Tibial nerve (tissue), 3 donors: ENCODE data around the gene LGALS9.

Source experiments
- CTCF ChIP-seq, 5 experiments: fragments of 200-600 bp in 3 of 5; fragments of 450-650 bp in 2 of 5; sonication (generic) in 3 of 5; IDR thresholded peaks; one replicate each; pipeline ENCODE4 v1.5.1; 2016 to 2019; ENCODE audit warnings: antibody characterized with exemption in 5 of 5, mild to moderate bottlenecking in 3 of 5, moderate library complexity in 2 of 5
- POLR2A ChIP-seq, 2 donors: fragments of 450-650 bp; IDR thresholded peaks; one replicate each; pipeline ENCODE4 v1.6.1; 2017; ENCODE audit warnings: antibody characterized with exemption in 2 of 2, mild to moderate bottlenecking in 2 of 2, moderate library complexity in 2 of 2

- TF ChIP-seq POLR2A (IDR thresholded peaks at IDR 0.05) (no peak), CTCF (IDR thresholded peaks at IDR 0.05) (no peak)
These were observed 32.5 kb upstream of the LGALS9 start for GRCh38 chr17:27598337-27599050.
